GM18508 (cell line): ENCODE measurements around the gene KIF13A.
"Not testable (repeated sequence)": the region's sequence is repeated elsewhere in the genome, so short reads cannot be mapped to it uniquely, and the experiment has no call there.

Experiments
- ATAC-seq: cut with Tn5 transposase; IDR thresholded peaks from one replicate; pipeline ENCODE4 v1.9.1; 2021; ENCODE audit warnings: moderate number of reproducible peaks; ENCODE audit not compliant: insufficient read depth, unreplicated experiment

Gene KIF13A

GRCh38 chr6:17905611-17906592 lies 81.5 kb downstream of the KIF13A start:
- no peak for ATAC-seq

DNA sequence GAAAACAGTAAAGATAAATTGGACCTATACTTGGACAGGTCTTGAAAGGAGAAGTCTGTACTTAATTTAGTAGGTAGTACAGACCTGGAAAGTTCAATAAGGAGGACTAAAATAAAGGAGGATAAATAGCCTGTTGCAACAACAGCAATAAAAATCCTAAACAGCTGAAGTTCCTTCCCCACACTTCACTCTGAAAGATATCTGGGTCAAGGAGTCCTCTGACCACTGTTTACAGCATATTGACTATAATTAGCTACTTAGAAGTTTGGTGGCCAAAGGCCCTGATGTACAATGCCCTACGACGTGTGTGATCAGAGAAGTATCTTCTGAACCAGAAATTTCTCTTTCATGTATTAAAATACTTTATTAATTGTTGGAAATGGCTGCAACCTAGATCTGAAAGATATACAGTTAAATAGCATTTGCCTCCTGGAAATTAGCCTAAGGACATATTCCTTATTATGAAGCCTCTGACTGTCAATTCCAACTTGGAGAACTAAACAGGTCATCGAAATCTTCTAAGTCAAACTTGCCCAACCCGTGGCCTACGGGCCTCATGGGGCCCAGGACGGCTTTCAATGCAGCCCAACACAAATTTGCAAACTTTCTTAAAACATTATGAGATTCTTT lies 82.8 kb downstream of the KIF13A start:
- no peak for ATAC-seq

GRCh38 chr6:17902974-17903373 lies 84.5 kb downstream of the KIF13A start:
- ATAC-seq, result no peak

DNA sequence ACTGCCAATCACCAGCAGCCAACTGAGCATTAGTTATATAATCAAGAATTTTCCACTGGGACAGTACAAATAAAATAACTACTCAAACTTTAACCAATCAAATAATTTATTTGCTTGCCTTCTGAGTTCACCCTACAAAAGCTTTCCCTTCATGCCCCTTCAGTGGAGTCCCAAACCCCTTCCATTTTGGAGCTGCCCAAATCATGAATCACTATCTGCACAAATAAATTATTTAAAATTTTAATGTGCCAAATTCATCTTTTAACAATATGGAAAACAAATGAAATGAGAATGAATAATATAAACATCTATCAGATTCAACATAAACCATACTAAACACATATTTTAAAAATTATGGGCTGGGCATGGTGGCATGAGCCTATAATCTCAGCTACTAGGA lies 85.9 kb downstream of the KIF13A start:
- ATAC-seq, result no peak

- ATAC-seq, result no peak
These were observed 87.4 kb downstream of the KIF13A start for GRCh38 chr6:17900011-17900410.

- ATAC-seq, result no peak
These were observed 87.9 kb downstream of the KIF13A start for GRCh38 chr6:17899491-17899890.

DNA sequence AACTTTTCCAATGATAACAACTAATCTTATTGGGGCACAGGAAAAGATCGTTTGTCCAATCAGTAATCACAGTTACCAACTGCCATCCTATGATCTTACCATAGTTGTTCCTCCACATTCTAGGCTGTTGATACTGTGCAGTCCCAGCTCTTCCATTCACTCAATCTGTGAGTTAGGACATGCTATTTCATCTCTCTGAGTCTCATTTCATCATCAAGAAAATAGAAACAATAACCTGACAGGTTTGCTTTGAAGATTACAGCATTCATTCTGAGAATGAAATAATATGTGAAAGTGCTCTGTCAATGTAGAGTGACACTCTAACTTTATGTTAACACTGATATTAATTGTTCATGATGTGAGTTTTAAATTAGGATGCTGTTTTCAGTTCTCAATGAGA lies 89.8 kb downstream of the KIF13A start:
- ATAC-seq, result no peak

- ATAC-seq, result no peak
These were observed 92.5 kb downstream of the KIF13A start for GRCh38 chr6:17894905-17895304.

- ATAC-seq, result no peak
These were observed 93.2 kb downstream of the KIF13A start for GRCh38 chr6:17894191-17894590.

GRCh38 chr6:17892097-17892686 lies 95.2 kb downstream of the KIF13A start:
- no peak for ATAC-seq

GRCh38 chr6:17890309-17890708 lies 97.1 kb downstream of the KIF13A start:
- ATAC-seq, result no peak

- ATAC-seq, result not testable (repeated sequence)
These were observed 97.7 kb downstream of the KIF13A start for GRCh38 chr6:17889777-17890176.

GRCh38 chr6:17886891-17887290 lies 100.5 kb downstream of the KIF13A start:
- ATAC-seq, result no peak

GRCh38 chr6:17885889-17886576 lies 101.4 kb downstream of the KIF13A start:
- no peak for ATAC-seq

DNA sequence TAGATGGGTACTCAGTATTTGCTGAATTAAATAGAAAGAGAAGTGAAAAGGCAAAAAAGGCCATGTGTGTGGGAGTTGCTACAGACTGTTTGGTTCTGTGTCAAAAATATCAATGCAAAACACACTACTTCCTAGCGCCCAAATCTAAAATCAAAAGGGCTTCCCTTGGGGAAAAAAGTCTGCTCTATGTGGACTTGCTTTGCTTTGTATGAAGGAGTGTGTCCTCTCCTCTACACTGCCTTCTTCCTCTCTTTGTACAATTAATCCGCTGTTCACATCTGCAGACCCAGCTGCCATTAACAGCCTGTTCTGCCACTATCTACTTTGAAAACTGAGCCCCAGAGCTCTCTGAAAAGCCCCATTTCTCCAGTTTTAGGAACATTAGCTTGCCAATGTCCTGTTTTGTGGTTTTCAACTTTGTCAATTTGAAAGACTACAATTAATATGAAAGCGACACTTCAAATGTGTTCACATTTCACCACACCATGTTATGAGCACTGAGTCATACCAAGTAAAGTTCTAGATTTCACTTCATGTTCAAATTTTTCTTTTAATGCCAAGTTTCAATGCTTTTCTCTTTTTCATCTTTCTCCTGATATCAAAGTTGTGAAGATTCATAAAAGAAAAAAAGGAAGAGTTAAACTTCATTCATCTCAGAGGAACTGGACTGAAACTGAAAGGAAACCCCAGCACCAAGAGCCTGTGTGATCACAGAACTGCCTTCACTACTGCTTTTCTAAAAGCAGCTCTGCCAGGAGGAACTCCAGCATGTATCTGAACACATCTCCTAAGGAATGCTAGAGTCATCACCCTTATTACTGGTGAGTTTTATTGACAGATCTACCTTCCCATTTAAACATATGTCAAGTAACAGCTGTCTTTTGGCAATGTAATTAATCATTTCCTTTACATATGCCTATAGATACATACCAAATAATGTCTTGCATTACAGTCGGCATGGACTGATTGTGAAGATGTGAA lies 102.6 kb downstream of the KIF13A start:
- peak; percentile 69 for ATAC-seq

GRCh38 chr6:17883665-17884497 lies 103.6 kb downstream of the KIF13A start:
- ATAC-seq, result no peak

- ATAC-seq, result no peak
These were observed 106.2 kb downstream of the KIF13A start for GRCh38 chr6:17881085-17881858.

GRCh38 chr6:17879184-17879583 lies 108.3 kb downstream of the KIF13A start:
- ATAC-seq, result no peak
